H9 (cell line): ENCODE measurements around the gene IMPA2. TPM values are rescaled to one million over a fixed set of nuclear protein-coding genes. Genes with fewer than 3 reads are reported as not detected.

Source experiments
- DNase-seq: peaks from one replicate; pipeline ENCODE4 v3.0.0-alpha.2; 2017
- H2AFZ ChIP-seq: one replicate; pipeline ENCODE4 v1.6.1; 2013; ENCODE audit warnings: mild to moderate bottlenecking, low read length, control low read depth, moderate library complexity
- H2AK5ac ChIP-seq: 2 replicates; pipeline ENCODE4 v1.6.1; 2013; ENCODE audit warnings: low read length, control low read depth, mixed read lengths; ENCODE audit not compliant: insufficient read length
- H2BK120ac ChIP-seq: one replicate; pipeline ENCODE4 v1.6.1; 2013; ENCODE audit warnings: low read depth, mild to moderate bottlenecking, low read length, control low read depth, inconsistent platforms; ENCODE audit not compliant: poor library complexity, severe bottlenecking
- H2BK12ac ChIP-seq: 2 replicates; pipeline ENCODE4 v1.6.1; 2013; ENCODE audit warnings: low read length, control low read depth, mixed read lengths, low read depth; ENCODE audit not compliant: insufficient read length
- H2BK15ac ChIP-seq: 2 replicates; pipeline ENCODE4 v1.6.1; 2013; ENCODE audit warnings: low read depth, low read length, control low read depth
- H2BK20ac ChIP-seq: one replicate; pipeline ENCODE4 v1.6.1; 2013; ENCODE audit warnings: low read depth, mild to moderate bottlenecking, low read length, control low read depth, inconsistent platforms; ENCODE audit not compliant: poor library complexity, severe bottlenecking
- H2BK5ac ChIP-seq: 2 replicates; pipeline ENCODE4 v1.6.1; 2013; ENCODE audit warnings: low read length, control low read depth, mixed read lengths; ENCODE audit not compliant: insufficient read length
- H3K14ac ChIP-seq: 2 replicates; pipeline ENCODE4 v1.6.1; 2013; ENCODE audit warnings: low read length, control low read depth; ENCODE audit not compliant: insufficient read depth
- H3K18ac ChIP-seq: 2 replicates; pipeline ENCODE4 v1.6.1; 2013; ENCODE audit warnings: low read depth, mild to moderate bottlenecking, mixed read lengths, low read length, control low read depth; ENCODE audit not compliant: insufficient read length
- H3K23ac ChIP-seq: 2 replicates; pipeline ENCODE4 v1.6.1; 2013; ENCODE audit warnings: low read length, control low read depth, mixed read lengths, low read depth; ENCODE audit not compliant: insufficient read length
- H3K23me2 ChIP-seq: 2 replicates; pipeline ENCODE4 v1.6.1; 2013; ENCODE audit warnings: low read depth, mild to moderate bottlenecking, mixed read lengths, low read length, control low read depth; ENCODE audit not compliant: insufficient read length, poor library complexity, severe bottlenecking
- H3K27ac ChIP-seq: 2 replicates; pipeline ENCODE4 v1.5.1; 2013; ENCODE audit warnings: low read length, control low read depth, mixed read lengths, low read depth; ENCODE audit not compliant: insufficient read length
- H3K27me3 ChIP-seq: 2 replicates; pipeline ENCODE4 v1.6.1; 2013; ENCODE audit warnings: low read length, control low read depth, inconsistent platforms; ENCODE audit not compliant: insufficient read depth
- H3K4ac ChIP-seq: 2 replicates; pipeline ENCODE4 v1.6.1; 2013; ENCODE audit warnings: low read depth, mild to moderate bottlenecking, control low read depth, inconsistent platforms, low read length, moderate library complexity
- H3K4me1 ChIP-seq: 2 replicates; pipeline ENCODE4 v1.6.1; 2013; ENCODE audit warnings: low read length, control low read depth, inconsistent platforms; ENCODE audit not compliant: insufficient read depth
- H3K4me2 ChIP-seq: 2 replicates; pipeline ENCODE4 v1.6.1; 2013; ENCODE audit warnings: low read length, control low read depth, mixed read lengths; ENCODE audit not compliant: insufficient read length, insufficient read depth
- H3K56ac ChIP-seq: 2 replicates; pipeline ENCODE4 v1.6.1; 2013; ENCODE audit warnings: low read depth, mild to moderate bottlenecking, mixed read lengths, low read length, control low read depth; ENCODE audit not compliant: insufficient read length
- H3K79me1 ChIP-seq: 2 replicates; pipeline ENCODE4 v1.6.1; 2013; ENCODE audit warnings: low read depth, mild to moderate bottlenecking, moderate library complexity, low read length, control low read depth, inconsistent platforms; ENCODE audit not compliant: insufficient read depth, poor library complexity, severe bottlenecking
- H3K79me2 ChIP-seq: 2 replicates; pipeline ENCODE4 v1.6.1; 2013; ENCODE audit warnings: low read length, control low read depth, inconsistent platforms; ENCODE audit not compliant: insufficient read depth
- H3K9ac ChIP-seq: 2 replicates; pipeline ENCODE4 v1.6.1; 2013; ENCODE audit warnings: low read length, control low read depth, mixed read lengths; ENCODE audit not compliant: insufficient read length; ENCODE audit errors: extremely low read depth
- H3K9me3 ChIP-seq: one replicate; pipeline ENCODE4 v1.6.1; 2013; ENCODE audit warnings: low read depth, low read length, inconsistent platforms; ENCODE audit not compliant: control insufficient read depth
- H3T11ph ChIP-seq: one replicate; pipeline ENCODE4 v1.6.1; 2013; ENCODE audit warnings: mild to moderate bottlenecking, low read length, control low read depth, inconsistent platforms
- H4K20me1 ChIP-seq: one replicate; pipeline ENCODE4 v1.6.1; 2013; ENCODE audit not compliant: control insufficient read depth, insufficient read length, insufficient read depth
- H4K5ac ChIP-seq: 2 replicates; pipeline ENCODE4 v1.6.1; 2013; ENCODE audit warnings: low read depth, mild to moderate bottlenecking, mixed read lengths, low read length, control low read depth; ENCODE audit not compliant: insufficient read length
- H4K8ac ChIP-seq: replicated peaks from 2 replicates; pipeline ENCODE4 v1.6.1; 2013; ENCODE audit warnings: low read length, control low read depth, mixed read lengths, low read depth; ENCODE audit not compliant: insufficient read length
- H4K91ac ChIP-seq: 2 replicates; pipeline ENCODE4 v1.6.1; 2013; ENCODE audit warnings: low read depth, mild to moderate bottlenecking, moderate library complexity, mixed read lengths, low read length, control low read depth; ENCODE audit not compliant: insufficient read length
- H3K27ac Mint-ChIP-seq, 3 experiments: 2 replicates in 2 of 3; 3 replicates in 1 of 3; pipeline ENCODE4 v1.8.0; 2020 to 2021; ENCODE audit warnings: mixed read lengths in 3 of 3, mild to moderate bottlenecking in 1 of 3, moderate library complexity in 1 of 3
- H3K27me3 Mint-ChIP-seq: 2 replicates; pipeline ENCODE4 v1.8.0; 2021; ENCODE audit warnings: low read depth, mild to moderate bottlenecking, moderate library complexity, mixed read lengths
- H3K36me3 Mint-ChIP-seq, 3 experiments: 2 replicates in 2 of 3; 3 replicates in 1 of 3; pipeline ENCODE4 v1.8.0; 2020 to 2021; ENCODE audit warnings: low read depth in 3 of 3, mixed read lengths in 3 of 3; ENCODE audit not compliant: insufficient read depth in 1 of 3
- H3K4me1 Mint-ChIP-seq, 2 experiments: 2 replicates each; pipeline ENCODE4 v1.8.0; 2020; ENCODE audit warnings: mixed read lengths in 2 of 2
- H3K4me3 Mint-ChIP-seq, 2 experiments: 2 replicates in 1 of 2; 3 replicates in 1 of 2; pipeline ENCODE4 v1.8.0; 2020 to 2021; ENCODE audit warnings: mild to moderate bottlenecking in 2 of 2, mixed read lengths in 2 of 2, moderate library complexity in 1 of 2
- H3K9me3 Mint-ChIP-seq, 2 experiments: 2 replicates in 1 of 2; 3 replicates in 1 of 2; pipeline ENCODE4 v1.8.0; 2020; ENCODE audit warnings: mild to moderate bottlenecking in 2 of 2, mixed read lengths in 2 of 2, moderate library complexity in 1 of 2
- WGBS: extraction: QIAGEN DNeasy Blood & Tissue Kit; methylation state at CpG from one replicate; pipeline ENCODE4 v1.1.7; 2013; ENCODE audit warnings: missing lambda C conversion rate, low lambda C conversion rate, mixed read lengths; ENCODE audit not compliant: insufficient read length; ENCODE audit errors: extremely low coverage; 5-methylcytosine and 5-hydroxymethylcytosine counted together
- total RNA-seq: library from RNA; stranded (reverse); gene quantifications from 2 replicates; pipeline ENCODE4 v1.2.1, GENCODE V29; 2021
- TF ChIP-seq, protein P1 (sequence below): fragments of 200-600 bp; sonication (generic); conservative IDR thresholded peaks from 3 replicates; pipeline ENCODE4 v1.8.0; 2021; ENCODE audit warnings: antibody characterized with exemption, mild to moderate bottlenecking

Gene IMPA2
- total RNA-seq, 1 experiment from 2014 or later: 73.8 TPM

DNA sequence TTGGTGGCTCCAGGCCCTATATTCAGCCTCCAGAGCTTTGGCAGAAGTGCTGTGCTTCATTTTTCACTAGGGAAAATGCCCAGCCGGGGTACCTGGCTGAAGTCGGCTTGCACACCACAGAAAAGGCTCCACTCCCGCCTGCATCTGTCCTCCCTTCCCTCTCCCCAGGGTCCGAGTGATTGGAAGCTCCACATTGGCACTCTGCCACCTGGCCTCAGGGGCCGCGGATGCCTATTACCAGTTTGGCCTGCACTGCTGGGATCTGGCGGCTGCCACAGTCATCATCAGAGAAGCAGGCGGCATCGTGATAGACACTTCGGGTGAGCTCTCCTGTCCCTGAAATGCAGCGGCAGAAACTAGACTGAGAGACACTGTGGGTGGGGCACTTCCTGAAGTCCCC lies 47.4 kb downstream of the IMPA2 start:
- no CpG with 5 or more reads among the region's 11 CpGs for WGBS

More for the DNA sequence above, 47.4 kb downstream of the IMPA2 start:
- TF ChIP-seq, protein P1, sequence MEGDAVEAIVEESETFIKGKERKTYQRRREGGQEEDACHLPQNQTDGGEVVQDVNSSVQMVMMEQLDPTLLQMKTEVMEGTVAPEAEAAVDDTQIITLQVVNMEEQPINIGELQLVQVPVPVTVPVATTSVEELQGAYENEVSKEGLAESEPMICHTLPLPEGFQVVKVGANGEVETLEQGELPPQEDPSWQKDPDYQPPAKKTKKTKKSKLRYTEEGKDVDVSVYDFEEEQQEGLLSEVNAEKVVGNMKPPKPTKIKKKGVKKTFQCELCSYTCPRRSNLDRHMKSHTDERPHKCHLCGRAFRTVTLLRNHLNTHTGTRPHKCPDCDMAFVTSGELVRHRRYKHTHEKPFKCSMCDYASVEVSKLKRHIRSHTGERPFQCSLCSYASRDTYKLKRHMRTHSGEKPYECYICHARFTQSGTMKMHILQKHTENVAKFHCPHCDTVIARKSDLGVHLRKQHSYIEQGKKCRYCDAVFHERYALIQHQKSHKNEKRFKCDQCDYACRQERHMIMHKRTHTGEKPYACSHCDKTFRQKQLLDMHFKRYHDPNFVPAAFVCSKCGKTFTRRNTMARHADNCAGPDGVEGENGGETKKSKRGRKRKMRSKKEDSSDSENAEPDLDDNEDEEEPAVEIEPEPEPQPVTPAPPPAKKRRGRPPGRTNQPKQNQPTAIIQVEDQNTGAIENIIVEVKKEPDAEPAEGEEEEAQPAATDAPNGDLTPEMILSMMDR: no peak
- Histone ChIP-seq H2AFZ (no peak overlapping the region), H2BK20ac (no peak overlapping the region), H3K27ac (no peak overlapping the region), H3K9ac (no peak overlapping the region), H2BK120ac (no peak overlapping the region), H3K9me3 (no peaks in the 10 kb centered on the region), H3K18ac (no peak overlapping the region), H2BK5ac (no peak overlapping the region), H3K56ac (no peak overlapping the region), H3K27me3 (no peaks in the 10 kb centered on the region), H3K23ac (no peak overlapping the region), H3K4ac (no peak overlapping the region), H4K20me1 (no peaks in the 10 kb centered on the region), H2BK12ac (no peak overlapping the region), H3K79me1 (no peaks in the 10 kb centered on the region), H3K14ac (no peak overlapping the region), H4K5ac (no peak overlapping the region), H3K79me2 (no peaks in the 10 kb centered on the region), H3T11ph (no peak overlapping the region), H4K91ac (no peak overlapping the region), H2AK5ac (no peak overlapping the region), H3K4me1 (no peaks in the 10 kb centered on the region), H2BK15ac (no peak overlapping the region), H3K4me2 (no peak overlapping the region), H4K8ac (no peak overlapping the region), H3K23me2 (no peaks in the 10 kb centered on the region)
- no peak for DNase-seq
- Mint-ChIP-seq H3K4me3 (no peak overlapping the region), H3K36me3 (peaks cover 31 to 69% (median 67%) of the 10 kb centered on the region in 3 experiments), H3K4me1 (peaks cover 17% of the 10 kb centered on the region in 2 experiments), H3K27ac (peak overlapping the region in 1 of 3 experiments; percentile 68; a peak in 1 of 7 replicates), H3K9me3 (no peaks in the 10 kb centered on the region; a peak in 2 of 5 replicates), H3K27me3 (no peaks in the 10 kb centered on the region)
